RWPE2 (cell line): ENCODE measurements around the gene CEP250.

Source experiments
- ATAC-seq: fragments of 200-7000 bp; cut with Tn5 transposase; 3 replicates; pipeline ENCODE4 v1.9.1; 2021; ENCODE audit warnings: low read depth
- DNase-seq: peaks from one replicate; pipeline ENCODE4 v3.0.0-alpha.2; 2020; ENCODE audit warnings: low spot score
- H3K27ac ChIP-seq: fragments of 450-650 bp; 2 replicates; pipeline ENCODE4 v1.5.1; 2017; ENCODE audit warnings: mild to moderate bottlenecking; ENCODE audit not compliant: poor library complexity, severe bottlenecking
- H3K27me3 ChIP-seq: fragments of 250-450 bp; sonication (Bioruptor Pico); 2 replicates; pipeline ENCODE4 v1.5.1; 2021; ENCODE audit warnings: mild to moderate bottlenecking, moderate library complexity; ENCODE audit not compliant: insufficient read depth, poor library complexity, severe bottlenecking
- H3K36me3 ChIP-seq: fragments of 250-450 bp; sonication (Bioruptor Pico); 2 replicates; pipeline ENCODE4 v1.5.1; 2020; ENCODE audit warnings: low read depth, mild to moderate bottlenecking, moderate library complexity
- H3K4me1 ChIP-seq: fragments of 250-450 bp; sonication (Bioruptor Pico); 2 replicates; pipeline ENCODE4 v1.5.1; 2021; ENCODE audit warnings: mild to moderate bottlenecking, moderate library complexity; ENCODE audit not compliant: insufficient read depth, poor library complexity, severe bottlenecking
- H3K4me3 ChIP-seq: fragments of 250-450 bp; sonication (Bioruptor Pico); 2 replicates; pipeline ENCODE4 v1.5.1; 2021; ENCODE audit warnings: mild to moderate bottlenecking, moderate library complexity; ENCODE audit not compliant: severe bottlenecking
- H3K9me3 ChIP-seq: fragments of 250-450 bp; sonication (Bioruptor Pico); 2 replicates; pipeline ENCODE4 v1.5.1; 2021; ENCODE audit warnings: mild to moderate bottlenecking, moderate library complexity; ENCODE audit not compliant: severe bottlenecking
- TF ChIP-seq, protein P1 (sequence below): fragments of 450-650 bp; IDR thresholded peaks from one replicate; pipeline ENCODE4 v1.5.1; 2017; ENCODE audit warnings: mild to moderate bottlenecking, moderate library complexity; ENCODE audit not compliant: poor library complexity, severe bottlenecking

Gene CEP250

DNA sequence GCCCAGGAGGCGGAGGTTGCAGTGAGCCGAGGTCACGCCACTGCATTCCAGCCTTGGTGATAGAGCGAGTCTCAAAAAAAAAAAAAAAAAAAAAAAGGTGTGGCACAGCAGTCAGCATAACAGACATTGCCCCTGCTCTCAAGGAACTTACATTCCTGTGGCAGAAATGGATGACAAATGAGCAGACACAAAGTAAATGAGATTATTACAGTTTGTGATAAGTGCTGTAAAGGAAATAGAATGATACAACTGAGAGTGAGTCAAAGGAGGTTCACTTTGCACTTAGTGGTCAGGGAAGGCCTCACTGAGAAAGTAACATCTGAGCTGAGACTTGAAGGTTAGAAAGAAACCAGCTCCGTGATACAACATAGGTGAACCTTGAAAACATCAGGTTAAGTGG is 36.4 kb downstream of the CEP250 start:
- no peaks in the 10 kb centered on the region for H3K4me1 ChIP-seq
- TF ChIP-seq, protein P1, sequence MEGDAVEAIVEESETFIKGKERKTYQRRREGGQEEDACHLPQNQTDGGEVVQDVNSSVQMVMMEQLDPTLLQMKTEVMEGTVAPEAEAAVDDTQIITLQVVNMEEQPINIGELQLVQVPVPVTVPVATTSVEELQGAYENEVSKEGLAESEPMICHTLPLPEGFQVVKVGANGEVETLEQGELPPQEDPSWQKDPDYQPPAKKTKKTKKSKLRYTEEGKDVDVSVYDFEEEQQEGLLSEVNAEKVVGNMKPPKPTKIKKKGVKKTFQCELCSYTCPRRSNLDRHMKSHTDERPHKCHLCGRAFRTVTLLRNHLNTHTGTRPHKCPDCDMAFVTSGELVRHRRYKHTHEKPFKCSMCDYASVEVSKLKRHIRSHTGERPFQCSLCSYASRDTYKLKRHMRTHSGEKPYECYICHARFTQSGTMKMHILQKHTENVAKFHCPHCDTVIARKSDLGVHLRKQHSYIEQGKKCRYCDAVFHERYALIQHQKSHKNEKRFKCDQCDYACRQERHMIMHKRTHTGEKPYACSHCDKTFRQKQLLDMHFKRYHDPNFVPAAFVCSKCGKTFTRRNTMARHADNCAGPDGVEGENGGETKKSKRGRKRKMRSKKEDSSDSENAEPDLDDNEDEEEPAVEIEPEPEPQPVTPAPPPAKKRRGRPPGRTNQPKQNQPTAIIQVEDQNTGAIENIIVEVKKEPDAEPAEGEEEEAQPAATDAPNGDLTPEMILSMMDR = no peak
- no peaks in the 10 kb centered on the region for H3K9me3 ChIP-seq
- H3K36me3 ChIP-seq = peaks cover 98% of the 10 kb centered on the region
- H3K4me3 ChIP-seq = no peak overlapping the region
- no peaks in the 10 kb centered on the region for H3K27me3 ChIP-seq
- H3K27ac ChIP-seq = no peak overlapping the region
- no peak for ATAC-seq
- no peak for DNase-seq

DNA sequence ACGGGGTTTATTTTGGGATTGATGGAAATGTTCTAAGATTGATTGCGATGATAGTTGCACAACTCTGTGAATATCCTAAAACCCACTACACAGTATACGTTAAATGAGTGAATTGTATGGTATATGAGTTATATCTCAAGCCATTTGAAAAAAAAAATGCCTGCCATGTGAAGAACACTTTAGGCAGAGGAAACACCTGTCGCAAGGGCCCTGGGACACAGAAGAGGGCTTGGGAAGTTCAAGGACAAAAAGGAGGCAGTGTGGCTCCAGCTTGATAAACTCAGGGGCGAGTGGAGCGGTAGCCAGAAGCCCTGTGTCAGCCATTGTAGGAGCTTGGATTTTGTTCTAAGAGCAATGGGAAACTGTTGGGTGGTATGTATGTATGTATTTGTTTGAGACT is 37.0 kb downstream of the CEP250 start:
- Histone ChIP-seq H3K9me3 (no peaks in the 10 kb centered on the region), H3K4me1 (no peaks in the 10 kb centered on the region), H3K36me3 (peaks cover 98% of the 10 kb centered on the region), H3K27ac (no peak overlapping the region), H3K27me3 (no peaks in the 10 kb centered on the region), H3K4me3 (no peak overlapping the region)
- TF ChIP-seq, protein P1 = no peak
- peak; percentile 34 for DNase-seq
- no peak for ATAC-seq

GRCh38 chr20:35496481-35496880 is 41.1 kb downstream of the CEP250 start:
- H3K4me3 ChIP-seq = no peak overlapping the region
- TF ChIP-seq, protein P1 = no peak
- H3K4me1 ChIP-seq = no peaks in the 10 kb centered on the region
- DNase-seq = peak; percentile 66
- no peak for ATAC-seq
- no peaks in the 10 kb centered on the region for H3K27me3 ChIP-seq
- H3K36me3 ChIP-seq = peaks cover 98% of the 10 kb centered on the region
- H3K27ac ChIP-seq = no peak overlapping the region
- no peaks in the 10 kb centered on the region for H3K9me3 ChIP-seq

DNA sequence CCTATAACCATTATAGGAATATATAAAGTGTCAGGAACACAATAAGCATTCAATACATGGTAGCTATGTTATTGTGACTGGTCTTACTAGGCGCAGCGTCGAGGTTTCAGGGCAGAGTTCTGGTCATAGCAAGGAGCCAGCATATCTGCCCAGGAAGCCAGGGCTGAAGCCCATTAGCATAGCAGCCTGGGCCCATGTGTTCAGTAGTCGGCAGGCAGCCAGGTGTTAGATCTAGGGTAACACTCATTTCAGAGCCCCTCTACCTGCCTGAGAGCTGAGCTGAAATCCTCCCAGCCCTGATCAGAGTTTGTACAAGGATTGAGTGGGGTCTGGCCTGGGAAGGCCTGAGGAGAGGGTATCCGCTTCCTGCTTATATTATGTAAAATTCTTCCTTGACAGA is 41.9 kb downstream of the CEP250 start:
- Histone ChIP-seq H3K9me3 (no peaks in the 10 kb centered on the region), H3K27me3 (no peaks in the 10 kb centered on the region), H3K27ac (no peak overlapping the region), H3K4me1 (no peaks in the 10 kb centered on the region), H3K4me3 (no peak overlapping the region), H3K36me3 (peaks cover 98% of the 10 kb centered on the region)
- TF ChIP-seq, protein P1 = no peak
- ATAC-seq (no peak), DNase-seq (peak; percentile 62)

GRCh38 chr20:35497780-35498189 is 42.4 kb downstream of the CEP250 start:
- no peak overlapping the region for H3K4me3 ChIP-seq
- H3K27ac ChIP-seq = no peak overlapping the region
- no peaks in the 10 kb centered on the region for H3K4me1 ChIP-seq
- H3K27me3 ChIP-seq = no peaks in the 10 kb centered on the region
- no peak for ATAC-seq
- peak; percentile 69 for DNase-seq
- TF ChIP-seq, protein P1 = no peak
- H3K36me3 ChIP-seq = peaks cover 98% of the 10 kb centered on the region
- no peaks in the 10 kb centered on the region for H3K9me3 ChIP-seq
